GM19438 (cell line): Measurements from ENCODE around the gene SPOP.
"Not testable (repeated sequence)": the region's sequence is repeated elsewhere in the genome, so short reads cannot be mapped to it uniquely, and the experiment has no call there.

Experiments
- ATAC-seq: cut with Tn5 transposase; IDR thresholded peaks from one replicate; pipeline ENCODE4 v1.9.1; 2021; ENCODE audit warnings: low read depth; ENCODE audit not compliant: unreplicated experiment

Gene SPOP

DNA sequence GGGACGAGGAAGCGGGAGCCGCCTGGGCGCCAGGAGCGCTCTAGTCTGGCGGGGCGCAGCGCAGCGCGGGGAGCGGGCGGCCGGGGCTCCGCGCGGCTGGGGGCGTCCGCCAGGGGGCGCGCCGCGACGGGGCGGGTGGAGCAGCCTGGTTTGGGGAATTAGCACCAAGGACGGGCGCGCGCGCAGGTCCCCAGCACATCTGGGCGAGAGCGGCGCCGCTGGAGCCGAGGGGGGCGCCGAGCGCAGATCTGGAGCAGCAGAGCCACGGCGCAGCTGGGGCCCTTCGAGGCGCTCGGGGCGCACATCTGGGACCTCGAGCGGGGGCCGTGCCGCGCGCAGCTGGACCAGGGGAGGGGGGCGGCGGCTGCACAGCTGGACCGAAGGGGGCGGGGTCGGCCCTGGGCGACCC lies 102.2 kb downstream of the SPOP start, which contains the start of gene NXPH3:
Gene NXPH3, plus strand, starts transcription at position 193 of the 409 bp plus-strand sequence. CDS start 349 bp downstream, outside the sequence.
- ATAC-seq: no peak

GRCh38 chr17:49574945-49575678 lies 102.8 kb downstream of the SPOP start:
- no peak for ATAC-seq

DNA sequence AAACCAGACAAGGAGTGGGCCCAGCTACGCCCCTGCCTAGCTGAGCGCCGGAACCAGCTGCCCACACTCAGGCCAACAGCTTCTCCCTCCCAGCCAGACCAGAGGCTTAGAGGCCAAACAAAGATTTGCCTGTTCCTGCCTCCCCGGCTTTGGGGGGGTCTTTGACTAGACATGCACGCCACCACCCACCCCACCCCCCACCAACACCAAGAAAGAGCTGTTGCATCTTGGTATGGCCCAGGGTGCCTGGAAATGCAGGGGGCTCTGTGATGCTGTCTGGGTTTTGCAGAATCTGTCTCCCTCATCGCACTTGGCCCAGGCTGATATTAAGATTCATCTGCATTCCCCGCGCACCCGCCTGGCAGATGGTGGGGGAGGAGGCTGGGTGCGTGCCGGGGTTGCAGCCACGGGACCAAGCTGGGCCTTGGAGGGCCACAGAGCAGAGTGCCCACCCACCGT lies 103.5 kb downstream of the SPOP start:
- ATAC-seq: no peak

GRCh38 chr17:49573510-49574322 lies 104.2 kb downstream of the SPOP start:
- ATAC-seq: no peak

DNA sequence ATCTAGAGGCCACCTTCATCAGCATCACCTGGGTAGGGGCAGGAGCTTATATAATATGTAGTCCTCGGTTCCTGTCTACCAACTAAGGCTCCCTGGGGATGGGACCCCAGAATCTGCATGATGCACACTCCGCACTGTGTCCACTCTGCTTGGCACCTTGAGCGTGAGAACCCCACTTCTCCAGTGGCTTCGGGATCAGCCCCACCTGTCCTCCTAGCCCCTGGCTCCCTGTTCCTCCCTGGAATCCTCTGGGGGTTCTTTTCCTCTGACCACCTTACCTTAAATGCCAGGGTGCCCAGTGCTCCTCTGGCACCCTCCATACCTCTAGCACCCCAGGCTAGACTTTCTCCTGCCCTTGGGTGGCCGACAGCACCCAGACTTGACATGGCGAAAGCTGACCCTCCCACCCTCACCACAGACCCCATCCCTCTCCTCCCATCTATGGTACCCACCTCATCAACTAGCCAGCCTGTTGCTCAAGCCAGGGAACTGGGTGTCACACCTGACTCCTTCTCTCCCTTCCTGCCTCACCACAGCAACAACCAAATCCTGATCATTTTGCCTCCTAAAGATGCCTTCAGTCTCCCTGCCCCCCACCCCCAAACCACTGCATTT lies 105.0 kb downstream of the SPOP start:
- no peak for ATAC-seq

DNA sequence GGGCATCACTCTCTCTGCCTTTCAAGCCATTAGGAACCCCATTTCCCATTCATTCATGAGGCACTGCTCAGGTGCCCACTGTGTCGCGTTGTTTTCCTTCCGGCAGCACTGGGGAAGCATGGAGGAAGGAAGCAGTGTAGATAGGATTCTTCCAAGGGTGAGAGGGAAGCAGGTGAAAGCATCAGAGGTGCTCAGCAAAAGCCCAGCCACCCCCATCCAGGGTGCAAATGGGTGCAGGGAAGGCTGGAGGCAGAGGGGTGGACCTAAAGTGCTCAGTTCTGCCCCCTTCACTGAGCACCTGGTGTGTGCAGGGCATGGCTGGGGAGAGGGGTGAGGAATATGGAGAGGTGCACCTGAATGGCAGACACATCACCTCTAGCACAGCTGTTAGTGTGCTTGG lies 105.7 kb downstream of the SPOP start:
- no peak for ATAC-seq

- no peak for ATAC-seq
Measured at GRCh38 chr17:49571764-49572163, 106.1 kb downstream of the SPOP start.

- ATAC-seq: no peak
Measured at GRCh38 chr17:49571283-49571682, 106.6 kb downstream of the SPOP start.

- no peak for ATAC-seq
Measured at GRCh38 chr17:49570540-49571242, 107.2 kb downstream of the SPOP start.

DNA sequence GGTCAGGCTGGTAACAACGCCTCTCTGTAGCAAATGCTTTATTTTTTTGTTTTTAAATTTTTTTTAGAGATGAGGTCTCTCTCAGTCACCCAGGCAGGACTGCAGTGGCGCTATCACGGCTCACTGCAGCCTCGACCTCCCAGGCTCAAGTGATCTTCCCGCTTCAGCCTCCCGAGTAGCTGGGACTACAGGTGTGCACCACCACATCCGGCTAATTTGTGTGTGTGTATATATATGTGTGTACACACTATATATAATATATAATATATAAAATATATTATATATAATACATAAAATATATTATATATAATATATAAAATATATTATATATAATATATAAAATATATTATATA lies 109.2 kb downstream of the SPOP start:
- ATAC-seq: not testable (repeated sequence)

GRCh38 chr17:49567871-49568694 lies 109.8 kb downstream of the SPOP start:
- no peak for ATAC-seq

DNA sequence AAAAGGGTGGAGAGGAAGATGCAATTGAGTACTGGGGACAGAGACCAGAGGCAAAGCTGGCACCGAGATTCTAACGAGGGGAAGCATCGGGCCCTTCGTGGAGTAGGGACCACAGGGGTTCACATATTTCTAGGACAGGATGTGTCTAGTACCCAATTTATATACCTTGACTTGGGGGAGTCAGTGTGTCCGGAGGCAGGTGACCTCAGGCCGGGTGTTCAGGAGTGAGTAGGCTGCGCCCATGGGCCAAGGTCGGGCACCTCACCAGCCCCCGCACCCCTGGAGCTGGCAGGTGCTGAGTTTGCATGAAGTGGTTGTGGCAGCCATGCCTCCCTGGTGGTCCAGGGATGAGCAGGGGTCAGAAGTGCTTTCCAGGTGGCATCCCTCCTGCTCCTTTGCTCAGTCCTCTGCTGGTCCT lies 110.8 kb downstream of the SPOP start:
- no peak for ATAC-seq

- ATAC-seq: no peak
Measured at GRCh38 chr17:49566668-49567071, 111.2 kb downstream of the SPOP start.

GRCh38 chr17:49565948-49566491 lies 111.9 kb downstream of the SPOP start:
- no peak for ATAC-seq

DNA sequence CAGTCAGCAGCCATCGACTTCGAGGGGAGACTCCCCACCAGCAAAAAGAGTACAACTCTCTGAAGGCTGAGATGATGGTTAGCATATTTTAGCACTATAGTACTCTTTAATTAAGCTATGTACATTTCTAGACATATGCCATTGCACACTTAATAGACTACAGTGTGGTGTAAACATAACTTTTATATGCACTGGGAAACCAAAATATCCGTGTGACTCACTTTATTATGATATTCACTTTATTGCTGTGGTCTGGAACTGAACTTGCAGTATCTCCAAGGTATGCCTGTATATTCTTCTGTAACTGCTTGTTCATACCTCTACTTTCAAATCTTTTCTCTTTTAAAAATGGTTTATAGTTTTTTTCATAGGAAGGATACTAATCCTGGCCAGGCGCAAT lies 113.3 kb downstream of the SPOP start:
- no peak for ATAC-seq

DNA sequence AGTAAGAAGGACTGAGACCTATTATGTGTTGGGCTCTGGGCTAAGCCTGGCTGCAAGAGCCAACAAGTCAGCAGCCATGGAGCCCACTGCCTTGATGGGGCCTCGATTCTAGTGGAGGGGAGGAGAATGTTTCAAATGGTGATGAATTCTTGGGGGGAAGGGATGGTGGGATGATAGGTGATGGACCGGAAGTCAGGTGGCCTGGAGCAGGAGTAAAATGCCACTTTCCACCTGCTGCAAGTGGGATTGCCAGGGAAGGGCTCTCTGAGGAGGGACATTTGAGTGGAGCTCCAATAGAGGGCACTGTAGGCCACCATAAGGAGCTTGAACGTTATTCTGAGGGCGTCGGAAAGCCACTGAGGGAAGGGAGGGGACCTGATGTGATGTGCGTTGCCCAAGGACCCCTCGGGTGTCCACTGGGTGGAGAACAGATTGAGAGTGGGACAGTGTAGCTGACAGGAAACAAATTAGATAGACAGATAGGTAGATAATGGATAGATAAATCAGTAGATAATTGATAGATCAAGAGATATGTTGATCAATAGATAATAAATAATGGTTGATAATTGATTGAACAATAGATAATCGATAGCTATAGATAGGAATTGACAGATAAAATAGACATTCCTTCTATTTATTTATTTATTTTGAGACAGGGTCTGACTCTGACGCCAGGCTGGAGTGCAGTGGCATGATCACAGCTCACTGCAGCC lies 120.4 kb downstream of the SPOP start:
- ATAC-seq: no peak

DNA sequence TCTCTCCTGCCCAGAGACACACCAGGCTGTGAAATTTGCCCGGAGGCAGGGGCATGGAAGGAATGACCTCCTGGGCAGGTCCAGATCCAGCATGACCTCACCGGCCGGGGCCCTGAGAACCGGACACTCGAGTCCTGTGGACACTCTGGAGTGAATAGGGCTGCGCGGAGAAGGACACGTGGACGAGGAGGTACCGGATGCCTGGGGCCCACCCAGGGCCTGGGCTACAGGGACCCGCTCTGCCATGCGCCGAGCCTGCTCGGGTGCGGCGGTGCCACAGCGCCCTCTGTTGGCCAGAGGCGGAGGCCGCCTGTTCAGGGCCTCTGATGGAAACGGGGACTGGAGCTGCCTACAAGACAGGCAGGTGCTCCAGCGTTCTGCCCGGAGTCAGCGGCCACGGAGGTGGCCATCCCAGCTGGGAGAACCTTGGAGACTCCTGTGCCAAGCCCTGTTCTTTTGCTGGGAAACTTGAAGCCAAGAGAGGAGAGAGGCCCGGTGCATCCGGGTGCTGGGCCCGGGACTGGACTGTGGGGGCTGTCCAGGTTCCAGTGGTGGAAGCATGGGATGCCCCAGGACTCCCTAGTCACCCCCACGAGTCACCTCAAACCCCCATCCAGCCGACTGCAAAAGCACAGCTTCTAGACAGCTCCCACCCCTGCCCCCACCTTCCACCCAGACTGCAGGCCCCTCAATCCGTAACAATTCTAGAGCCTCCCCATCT lies 121.5 kb downstream of the SPOP start:
- no peak for ATAC-seq

DNA sequence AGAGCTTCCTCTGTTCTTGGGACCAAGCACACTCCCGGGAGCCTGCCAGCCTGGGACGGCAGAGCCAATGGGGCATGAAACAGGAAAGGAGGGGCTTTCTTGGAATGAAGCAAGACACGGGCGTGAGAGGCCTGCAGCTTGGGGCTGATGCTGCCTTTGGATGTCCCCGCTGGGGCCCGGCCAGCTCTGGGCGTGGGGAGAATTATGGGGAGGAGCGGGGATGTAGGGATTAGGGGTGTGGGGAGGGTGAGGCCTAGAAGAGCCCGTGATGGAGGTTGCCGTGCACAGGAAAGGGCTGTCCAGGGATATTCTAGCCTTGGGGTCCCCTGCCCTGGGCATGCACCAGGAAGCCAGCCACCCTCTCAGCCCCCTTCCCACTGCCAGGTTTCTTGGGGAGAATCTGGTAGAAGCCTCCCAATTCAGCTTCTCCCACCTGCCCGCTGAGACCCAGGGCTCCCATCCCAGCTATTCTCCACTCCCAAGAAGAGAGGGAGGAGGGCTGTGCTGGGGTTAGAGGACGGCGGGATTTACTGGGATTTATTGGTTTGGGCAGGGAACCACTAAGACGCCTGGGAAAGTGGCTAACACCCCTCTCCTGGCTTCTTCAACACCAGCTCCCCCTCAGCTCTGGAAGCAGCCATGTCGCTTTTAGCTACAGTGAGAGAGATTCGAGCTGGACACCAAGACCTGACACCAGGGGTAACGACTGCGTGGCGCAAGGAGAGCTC lies 122.2 kb downstream of the SPOP start:
- no peak for ATAC-seq
